ENCODE data around the gene SYT1. TPM values are rescaled to one million over a fixed set of nuclear protein-coding genes. Genes with fewer than 3 reads are reported as not detected.
"Not testable (repeated sequence)": the region's sequence is repeated elsewhere in the genome, so short reads cannot be mapped to it uniquely, and the experiment has no call there.

The SYT1 gene
- total and polyA plus RNA-seq, 2 donors: 0.82 to 1.5 TPM

- Histone ChIP-seq H3K27me3 (ENCODE audit: control insufficient read depth in 2 of 2, insufficient read depth in 1 of 2, low read length in 1 of 2) (no peaks in the 10 kb centered on the region), H3K27ac (ENCODE audit: low read depth in 1 of 2, low read length in 1 of 2) (no peak overlapping the region), H3K4me3 (ENCODE audit: low read length in 2 of 2) (no peak overlapping the region), H3K36me3 (ENCODE audit: control insufficient read depth in 2 of 2, insufficient read depth in 2 of 2, low read length in 1 of 2) (no peaks in the 10 kb centered on the region), H3K4me1 (ENCODE audit: control insufficient read depth in 2 of 2, insufficient read depth in 2 of 2, low read length in 2 of 2) (no peaks in the 10 kb centered on the region), H3K9me3 (ENCODE audit: control insufficient read depth in 2 of 2, insufficient read depth in 1 of 2, low read length in 1 of 2) (no peaks in the 10 kb centered on the region)
- DNase-seq (ENCODE audit: low read depth in 6 of 9, low spot score in 9 of 9): no peak
- WGBS: 59% methylated on average over 3 of the region's 3 CpGs
Measured at GRCh38 chr12:79183926-79184325, 319.4 kb downstream of the SYT1 start.

DNA sequence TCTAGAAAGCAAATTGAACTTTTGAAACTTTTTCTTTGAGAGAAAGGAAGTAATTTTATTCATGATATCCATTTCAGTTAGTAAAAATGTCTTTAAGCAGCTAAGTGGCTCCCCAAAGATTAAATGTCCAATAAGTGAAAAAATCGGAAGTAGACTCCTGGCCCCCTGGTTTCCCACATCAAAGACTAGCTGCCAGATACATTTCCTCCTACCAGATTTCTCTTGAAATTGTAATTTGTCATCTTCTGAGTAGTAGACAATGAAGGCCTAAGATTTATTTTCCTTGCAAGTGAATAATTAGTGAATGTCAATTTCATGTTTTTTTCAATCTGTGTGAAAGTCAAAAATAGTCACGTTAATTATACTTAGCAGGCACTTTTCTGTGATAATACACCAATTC is 321.9 kb downstream of the SYT1 start:
- H3K4me1 ChIP-seq (ENCODE audit: control insufficient read depth in 2 of 2, insufficient read depth in 2 of 2, low read length in 2 of 2): no peaks in the 10 kb centered on the region
- H3K27me3 ChIP-seq (ENCODE audit: control insufficient read depth in 2 of 2, insufficient read depth in 1 of 2, low read length in 1 of 2): no peaks in the 10 kb centered on the region
- H3K4me3 ChIP-seq (ENCODE audit: low read length in 2 of 2): no peak overlapping the region
- H3K9me3 ChIP-seq (ENCODE audit: control insufficient read depth in 2 of 2, insufficient read depth in 1 of 2, low read length in 1 of 2): no peaks in the 10 kb centered on the region
- peak in 1 of 9 donors; percentile 4 for DNase-seq (ENCODE audit: low read depth in 6 of 9, low spot score in 9 of 9)
- H3K36me3 ChIP-seq (ENCODE audit: control insufficient read depth in 2 of 2, insufficient read depth in 2 of 2, low read length in 1 of 2): no peaks in the 10 kb centered on the region
- WGBS: 71% methylated on average over 2 of the region's 2 CpGs
- H3K27ac ChIP-seq (ENCODE audit: low read depth in 1 of 2, low read length in 1 of 2): no peak overlapping the region

GRCh38 chr12:79187032-79187431 is 322.5 kb downstream of the SYT1 start:
- Histone ChIP-seq H3K9me3 (ENCODE audit: control insufficient read depth in 2 of 2, insufficient read depth in 1 of 2, low read length in 1 of 2) (no peaks in the 10 kb centered on the region), H3K27ac (ENCODE audit: low read depth in 1 of 2, low read length in 1 of 2) (no peak overlapping the region), H3K4me3 (ENCODE audit: low read length in 2 of 2) (no peak overlapping the region), H3K27me3 (ENCODE audit: control insufficient read depth in 2 of 2, insufficient read depth in 1 of 2, low read length in 1 of 2) (no peaks in the 10 kb centered on the region), H3K36me3 (ENCODE audit: control insufficient read depth in 2 of 2, insufficient read depth in 2 of 2, low read length in 1 of 2) (no peaks in the 10 kb centered on the region), H3K4me1 (ENCODE audit: control insufficient read depth in 2 of 2, insufficient read depth in 2 of 2, low read length in 2 of 2) (no peaks in the 10 kb centered on the region)
- no peak for DNase-seq (ENCODE audit: low read depth in 6 of 9, low spot score in 9 of 9)
- WGBS: 91% methylated on average over 4 of the region's 4 CpGs

DNA sequence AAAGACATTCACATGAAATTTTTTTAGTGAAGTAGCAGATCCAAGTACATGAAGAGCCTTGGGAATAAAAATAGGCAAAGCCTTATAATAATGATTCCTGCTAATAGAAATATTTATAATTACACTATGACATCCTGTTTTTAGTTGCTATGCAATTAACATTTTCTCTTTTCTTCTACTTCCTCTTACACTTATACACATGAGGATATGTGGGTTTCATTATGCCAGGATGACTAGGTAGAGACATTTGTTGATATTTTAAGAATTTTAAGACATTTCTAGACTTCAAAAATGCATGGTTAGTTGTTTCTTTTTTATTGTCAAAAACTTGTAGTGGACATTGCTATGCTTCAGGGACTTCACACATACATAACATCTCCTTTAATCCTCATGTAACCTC is 326.8 kb downstream of the SYT1 start:
- no peak for DNase-seq (ENCODE audit: low read depth in 6 of 9, low spot score in 9 of 9)
- Histone ChIP-seq H3K4me1 (ENCODE audit: control insufficient read depth in 2 of 2, insufficient read depth in 2 of 2, low read length in 2 of 2) (no peaks in the 10 kb centered on the region), H3K36me3 (ENCODE audit: control insufficient read depth in 2 of 2, insufficient read depth in 2 of 2, low read length in 1 of 2) (no peaks in the 10 kb centered on the region), H3K27ac (ENCODE audit: low read depth in 1 of 2, low read length in 1 of 2) (no peak overlapping the region), H3K4me3 (ENCODE audit: low read length in 2 of 2) (no peak overlapping the region), H3K9me3 (ENCODE audit: control insufficient read depth in 2 of 2, insufficient read depth in 1 of 2, low read length in 1 of 2) (no peaks in the 10 kb centered on the region), H3K27me3 (ENCODE audit: control insufficient read depth in 2 of 2, insufficient read depth in 1 of 2, low read length in 1 of 2) (no peaks in the 10 kb centered on the region)

- WGBS: 65% methylated on average over 3 of the region's 3 CpGs
- Histone ChIP-seq H3K27ac (ENCODE audit: low read depth in 1 of 2, low read length in 1 of 2) (no peak overlapping the region), H3K4me3 (ENCODE audit: low read length in 2 of 2) (no peak overlapping the region), H3K36me3 (ENCODE audit: control insufficient read depth in 2 of 2, insufficient read depth in 2 of 2, low read length in 1 of 2) (no peaks in the 10 kb centered on the region), H3K4me1 (ENCODE audit: control insufficient read depth in 2 of 2, insufficient read depth in 2 of 2, low read length in 2 of 2) (no peaks in the 10 kb centered on the region), H3K9me3 (ENCODE audit: control insufficient read depth in 2 of 2, insufficient read depth in 1 of 2, low read length in 1 of 2) (no peaks in the 10 kb centered on the region), H3K27me3 (ENCODE audit: control insufficient read depth in 2 of 2, insufficient read depth in 1 of 2, low read length in 1 of 2) (no peaks in the 10 kb centered on the region)
- no peak for DNase-seq (ENCODE audit: low read depth in 6 of 9, low spot score in 9 of 9)
Measured at GRCh38 chr12:79194595-79194994, 330.0 kb downstream of the SYT1 start.

GRCh38 chr12:79199166-79199565 is 334.6 kb downstream of the SYT1 start:
- WGBS: 82% methylated on average over 1 of the region's 1 CpG
- Histone ChIP-seq H3K27ac (ENCODE audit: low read depth in 1 of 2, low read length in 1 of 2) (no peak overlapping the region), H3K4me3 (ENCODE audit: low read length in 2 of 2) (no peak overlapping the region), H3K36me3 (ENCODE audit: control insufficient read depth in 2 of 2, insufficient read depth in 2 of 2, low read length in 1 of 2) (no peaks in the 10 kb centered on the region), H3K9me3 (ENCODE audit: control insufficient read depth in 2 of 2, insufficient read depth in 1 of 2, low read length in 1 of 2) (no peaks in the 10 kb centered on the region), H3K4me1 (ENCODE audit: control insufficient read depth in 2 of 2, insufficient read depth in 2 of 2, low read length in 2 of 2) (no peaks in the 10 kb centered on the region), H3K27me3 (ENCODE audit: control insufficient read depth in 2 of 2, insufficient read depth in 1 of 2, low read length in 1 of 2) (no peaks in the 10 kb centered on the region)
- DNase-seq (ENCODE audit: low read depth in 6 of 9, low spot score in 9 of 9): no peak

DNA sequence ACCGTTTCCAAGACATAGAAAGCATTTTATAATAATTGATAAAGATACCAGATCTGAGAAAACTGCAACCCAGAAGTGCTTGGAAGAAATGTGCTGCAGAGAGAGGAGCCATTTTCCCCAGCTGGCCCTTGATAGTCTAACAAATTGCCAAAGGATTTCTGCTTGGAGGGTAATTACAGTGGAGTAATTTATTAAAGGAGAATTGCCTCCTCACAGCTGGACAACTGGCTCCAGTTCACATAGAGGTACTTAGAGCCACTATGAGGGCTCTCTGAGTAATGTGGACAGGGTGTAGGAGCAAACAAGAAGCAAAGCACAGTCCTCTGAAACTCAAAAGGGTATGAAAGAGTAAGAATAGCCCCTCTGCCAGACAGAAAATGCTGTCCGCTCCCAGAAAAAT is 335.6 kb downstream of the SYT1 start:
- no peaks in the 10 kb centered on the region for H3K9me3 ChIP-seq (ENCODE audit: control insufficient read depth in 2 of 2, insufficient read depth in 1 of 2, low read length in 1 of 2)

DNA sequence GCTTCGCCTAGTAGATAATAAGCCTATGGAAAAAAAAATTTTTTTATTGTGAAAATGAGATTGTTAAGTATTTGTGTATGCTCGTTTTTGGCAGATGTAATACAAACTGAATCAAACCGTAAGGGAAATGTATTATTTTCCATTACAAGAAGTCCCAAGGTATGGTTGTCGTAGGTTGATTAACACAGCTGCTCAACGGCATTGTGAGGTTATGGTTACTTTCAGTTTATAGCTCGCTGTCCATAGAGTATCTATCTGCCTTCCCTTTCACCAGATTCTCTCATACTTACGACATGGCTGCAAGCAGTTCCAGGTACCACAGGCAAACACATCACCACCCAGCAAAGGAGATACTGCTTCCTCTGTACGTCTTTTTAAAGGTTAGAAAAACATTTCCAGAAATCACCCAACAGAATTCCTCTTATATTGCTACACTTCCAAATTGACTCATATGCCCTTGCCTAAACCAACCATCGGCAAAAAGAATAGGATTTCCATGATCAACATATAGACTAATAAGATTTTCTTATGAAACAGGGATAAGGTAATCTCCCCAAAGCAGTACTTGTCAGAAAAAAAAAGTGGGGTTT is 338.6 kb downstream of the SYT1 start:
- Histone ChIP-seq H3K27ac (ENCODE audit: low read depth in 1 of 2, low read length in 1 of 2) (no peak overlapping the region), H3K4me3 (ENCODE audit: low read length in 2 of 2) (no peak overlapping the region), H3K36me3 (ENCODE audit: control insufficient read depth in 2 of 2, insufficient read depth in 2 of 2, low read length in 1 of 2) (no peaks in the 10 kb centered on the region), H3K4me1 (ENCODE audit: control insufficient read depth in 2 of 2, insufficient read depth in 2 of 2, low read length in 2 of 2) (no peaks in the 10 kb centered on the region), H3K27me3 (ENCODE audit: control insufficient read depth in 2 of 2, insufficient read depth in 1 of 2, low read length in 1 of 2) (no peaks in the 10 kb centered on the region), H3K9me3 (ENCODE audit: control insufficient read depth in 2 of 2, insufficient read depth in 1 of 2, low read length in 1 of 2) (no peaks in the 10 kb centered on the region)
- 95% methylated on average over 9 of the region's 9 CpGs for WGBS
- DNase-seq (ENCODE audit: low read depth in 6 of 9, low spot score in 9 of 9): no peak

More for the DNA sequence above, 335.6 kb downstream of the SYT1 start:
- no peak for DNase-seq (ENCODE audit: low read depth in 6 of 9, low spot score in 9 of 9)
- 84% methylated on average over 2 of the region's 2 CpGs for WGBS
- Histone ChIP-seq H3K27me3 (ENCODE audit: control insufficient read depth in 2 of 2, insufficient read depth in 1 of 2, low read length in 1 of 2) (no peaks in the 10 kb centered on the region), H3K4me3 (ENCODE audit: low read length in 2 of 2) (no peak overlapping the region), H3K4me1 (ENCODE audit: control insufficient read depth in 2 of 2, insufficient read depth in 2 of 2, low read length in 2 of 2) (no peaks in the 10 kb centered on the region), H3K27ac (ENCODE audit: low read depth in 1 of 2, low read length in 1 of 2) (no peak overlapping the region), H3K36me3 (ENCODE audit: control insufficient read depth in 2 of 2, insufficient read depth in 2 of 2, low read length in 1 of 2) (no peaks in the 10 kb centered on the region)

GRCh38 chr12:79206871-79207270 is 342.3 kb downstream of the SYT1 start:
- H3K36me3 ChIP-seq (ENCODE audit: control insufficient read depth in 2 of 2, insufficient read depth in 2 of 2, low read length in 1 of 2): no peaks in the 10 kb centered on the region
- no peaks in the 10 kb centered on the region for H3K9me3 ChIP-seq (ENCODE audit: control insufficient read depth in 2 of 2, insufficient read depth in 1 of 2, low read length in 1 of 2)
- H3K4me3 ChIP-seq (ENCODE audit: low read length in 2 of 2): no peak overlapping the region
- WGBS: 84% methylated on average over 1 of the region's 1 CpG
- DNase-seq (ENCODE audit: low read depth in 6 of 9, low spot score in 9 of 9): no peak
- H3K27ac ChIP-seq (ENCODE audit: low read depth in 1 of 2, low read length in 1 of 2): no peak overlapping the region
- no peaks in the 10 kb centered on the region for H3K27me3 ChIP-seq (ENCODE audit: control insufficient read depth in 2 of 2, insufficient read depth in 1 of 2, low read length in 1 of 2)
- H3K4me1 ChIP-seq (ENCODE audit: control insufficient read depth in 2 of 2, insufficient read depth in 2 of 2, low read length in 2 of 2): no peaks in the 10 kb centered on the region

GRCh38 chr12:79210403-79210802 is 345.8 kb downstream of the SYT1 start:
- H3K4me3 ChIP-seq (ENCODE audit: low read length in 2 of 2); H3K36me3 ChIP-seq (ENCODE audit: control insufficient read depth in 2 of 2, insufficient read depth in 2 of 2, low read length in 1 of 2); DNase-seq (ENCODE audit: low read depth in 6 of 9, low spot score in 9 of 9); H3K4me1 ChIP-seq (ENCODE audit: control insufficient read depth in 2 of 2, insufficient read depth in 2 of 2, low read length in 2 of 2); H3K27ac ChIP-seq (ENCODE audit: low read depth in 1 of 2, low read length in 1 of 2); H3K27me3 ChIP-seq (ENCODE audit: control insufficient read depth in 2 of 2, insufficient read depth in 1 of 2, low read length in 1 of 2); H3K9me3 ChIP-seq (ENCODE audit: control insufficient read depth in 2 of 2, insufficient read depth in 1 of 2, low read length in 1 of 2): not testable (repeated sequence)
- WGBS: 95% methylated on average over 3 of the region's 3 CpGs
